ENCODE results near the gene DPP6. TPM values are rescaled to one million over a fixed set of nuclear protein-coding genes. Genes with fewer than 3 reads are reported as not detected.

The DPP6 gene
- polyA plus RNA-seq, 10 donors = 2.7 to 7.9 (median 4.9) TPM

DNA sequence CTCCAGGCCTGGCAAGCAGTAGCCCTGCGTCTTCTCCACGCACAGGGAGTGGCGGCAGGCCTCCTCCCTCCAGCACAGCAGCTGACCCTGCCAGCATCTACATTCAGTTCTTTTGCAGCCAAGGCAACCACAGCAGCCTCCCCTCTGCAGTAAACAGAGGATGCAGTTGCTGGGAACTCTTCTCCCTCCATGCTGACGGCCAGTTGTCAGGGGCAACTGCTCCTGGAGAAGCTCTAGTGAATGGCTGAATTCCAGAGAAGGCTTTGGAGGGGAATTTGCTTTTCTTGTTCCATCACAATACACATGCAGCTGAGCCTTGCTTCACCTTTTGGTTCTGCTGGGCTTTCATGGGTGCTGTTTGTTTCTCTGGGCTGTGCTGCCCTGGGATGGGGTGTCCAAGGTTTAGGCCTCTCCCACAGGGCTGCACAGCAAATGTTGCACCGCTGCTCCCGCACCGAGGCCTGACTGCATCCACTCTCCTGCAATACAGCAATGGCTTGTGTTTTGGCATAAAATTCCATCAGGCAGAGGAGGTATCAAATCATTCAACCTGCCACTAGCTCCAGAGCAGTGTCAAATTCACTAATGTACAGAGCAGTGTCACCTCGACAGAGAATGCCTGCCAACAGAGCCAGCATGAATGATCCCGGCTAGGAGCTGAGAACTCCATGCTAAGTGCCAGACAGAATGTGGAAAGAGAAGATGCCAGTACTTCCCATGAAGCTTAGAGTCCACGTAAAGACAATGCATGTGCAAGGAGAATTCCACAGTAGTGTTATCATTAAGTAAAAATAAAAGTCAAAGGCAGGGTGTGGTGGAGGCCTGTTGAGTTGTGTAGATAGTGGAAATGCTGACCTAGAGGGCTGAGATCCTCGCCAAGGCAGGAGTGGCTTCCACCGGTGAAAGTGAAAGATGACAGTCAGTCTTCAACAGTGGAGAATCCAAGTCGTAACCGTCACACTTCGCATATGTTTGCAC is 399.6 kb downstream of the DPP6 start:
- peak; percentile 33 to 74 (median 62) for DNase-seq

DNA sequence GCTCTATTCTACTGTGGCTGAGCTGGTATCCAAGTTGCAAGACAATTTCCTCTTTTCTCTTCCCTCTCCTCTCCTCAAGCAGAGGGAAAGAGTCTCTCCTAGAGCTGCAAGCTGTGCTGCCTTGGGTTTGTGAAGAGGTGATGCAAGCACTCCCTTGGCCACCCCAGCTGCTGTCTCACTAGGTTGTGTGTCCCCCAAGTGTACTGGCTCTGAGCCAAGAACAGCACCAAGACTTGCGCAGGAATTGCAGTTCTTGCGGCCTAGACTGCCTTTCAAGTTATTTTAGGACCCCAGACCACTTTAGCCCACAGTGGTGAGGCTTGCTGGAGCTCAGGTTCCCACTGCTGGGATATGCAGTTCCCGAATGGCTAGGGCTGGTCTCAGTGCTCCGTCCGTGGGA is 411.6 kb downstream of the DPP6 start:
- DNase-seq = no peak

DNA sequence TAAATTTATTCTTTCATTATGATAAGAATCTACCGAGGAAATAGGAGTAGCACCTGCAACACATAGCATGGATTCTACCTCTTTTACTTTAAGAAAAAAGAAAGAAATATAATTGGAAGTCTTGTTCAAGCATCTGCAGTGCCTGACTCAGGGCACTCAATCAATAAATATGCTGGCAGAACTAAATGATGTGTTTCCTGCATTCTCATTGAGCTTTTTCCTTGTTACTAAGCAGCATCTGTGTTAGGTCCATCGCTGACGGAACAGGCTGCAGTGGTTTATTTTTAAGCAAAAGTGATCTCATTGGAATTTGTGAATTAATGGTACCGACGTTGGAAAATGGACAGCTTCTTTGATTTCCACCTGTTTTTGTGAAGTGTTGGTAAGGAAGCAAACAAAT is 417.5 kb downstream of the DPP6 start:
- DNase-seq = peak in 1 of 3 donors; percentile 19

GRCh38 chr7:154472343-154472742 is 420.1 kb downstream of the DPP6 start:
- no peak for DNase-seq

- DNase-seq = no peak
These were observed 421.2 kb downstream of the DPP6 start for GRCh38 chr7:154473360-154473759.

GRCh38 chr7:154474903-154475520 is 422.8 kb downstream of the DPP6 start:
- no peak for DNase-seq

- DNase-seq = no peak
These were observed 423.7 kb downstream of the DPP6 start for GRCh38 chr7:154475864-154476263.

DNA sequence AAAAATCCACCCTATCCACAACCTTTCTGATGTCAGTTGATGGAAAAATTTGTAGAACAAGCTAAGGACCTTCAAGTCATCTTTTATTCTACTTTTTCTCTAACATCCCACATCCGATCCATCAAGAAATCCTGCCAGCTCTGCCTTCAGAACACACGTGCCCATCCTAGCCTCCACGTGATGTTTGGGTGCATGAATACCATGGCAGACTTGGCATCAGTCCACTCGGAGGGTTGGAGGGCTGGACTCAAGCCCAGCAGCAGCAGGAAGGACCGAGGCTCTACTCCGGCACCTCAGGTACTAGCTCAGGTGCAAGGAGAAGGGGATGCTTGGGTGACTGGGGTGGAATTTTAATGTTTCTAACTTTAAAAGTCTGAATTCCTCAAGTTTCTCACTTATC is 428.6 kb downstream of the DPP6 start:
- DNase-seq = no peak

DNA sequence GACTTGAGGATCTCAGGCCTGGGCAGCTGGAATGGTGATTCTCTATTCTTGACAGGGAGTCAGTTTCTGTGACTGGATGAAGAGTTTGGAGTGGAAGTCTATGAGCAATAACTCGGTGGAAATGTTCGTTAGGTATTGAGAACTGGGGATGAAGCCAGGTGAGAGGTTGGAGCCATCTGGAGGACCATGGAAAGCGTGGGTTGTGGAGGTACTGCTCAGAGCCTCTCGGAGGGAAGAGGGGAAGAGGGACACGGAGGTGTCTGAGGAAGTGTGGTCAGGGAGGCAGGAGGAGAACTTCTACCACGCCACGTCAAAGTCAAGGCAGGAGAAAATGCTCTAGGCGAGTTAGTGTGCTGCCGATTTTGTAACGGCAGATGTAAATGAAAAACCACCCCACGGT is 430.7 kb downstream of the DPP6 start:
- DNase-seq = no peak

DNA sequence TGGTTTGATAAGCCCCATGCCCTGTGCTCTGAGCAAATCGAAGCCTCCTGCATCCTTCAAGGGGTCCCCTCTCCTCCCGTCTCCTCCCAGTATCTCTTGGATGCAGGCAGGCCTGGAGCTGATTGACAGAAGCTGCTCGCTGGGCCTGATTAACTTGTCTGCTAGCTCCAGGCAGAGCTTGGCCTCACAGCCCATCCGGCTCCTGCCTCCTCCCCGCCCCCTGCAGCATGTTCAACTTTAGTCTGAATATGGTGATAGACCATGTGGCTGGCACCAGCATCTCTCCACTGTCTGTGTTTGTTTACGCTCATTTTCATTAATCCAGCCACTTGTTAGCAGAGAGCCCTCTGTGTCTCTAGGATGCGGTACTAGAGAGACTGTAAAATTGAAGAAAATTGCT is 432.2 kb downstream of the DPP6 start:
- no peak for DNase-seq

- DNase-seq = no peak
These were observed 432.7 kb downstream of the DPP6 start for GRCh38 chr7:154484943-154485342.

- no peak for DNase-seq
These were observed 437.7 kb downstream of the DPP6 start for GRCh38 chr7:154489897-154490296.

DNA sequence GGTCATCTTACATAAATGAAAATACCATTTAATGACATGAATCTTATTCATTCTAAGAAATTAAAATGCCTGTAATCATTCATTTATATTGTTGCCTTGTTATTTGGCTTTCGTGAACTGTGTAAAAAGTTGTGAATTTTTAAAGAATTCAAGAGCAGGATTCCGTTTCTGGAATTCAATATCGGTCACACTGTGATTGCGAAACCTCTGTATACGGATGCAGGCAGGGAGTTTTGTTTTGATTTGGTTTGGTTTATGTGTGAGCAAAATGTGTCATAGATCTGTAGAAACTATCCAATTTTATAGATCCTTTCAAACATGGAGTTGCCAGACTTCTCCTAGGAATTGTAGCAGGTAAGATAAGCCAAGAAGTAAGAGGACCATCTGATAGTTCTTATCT is 441.4 kb downstream of the DPP6 start:
- no peak for DNase-seq

DNA sequence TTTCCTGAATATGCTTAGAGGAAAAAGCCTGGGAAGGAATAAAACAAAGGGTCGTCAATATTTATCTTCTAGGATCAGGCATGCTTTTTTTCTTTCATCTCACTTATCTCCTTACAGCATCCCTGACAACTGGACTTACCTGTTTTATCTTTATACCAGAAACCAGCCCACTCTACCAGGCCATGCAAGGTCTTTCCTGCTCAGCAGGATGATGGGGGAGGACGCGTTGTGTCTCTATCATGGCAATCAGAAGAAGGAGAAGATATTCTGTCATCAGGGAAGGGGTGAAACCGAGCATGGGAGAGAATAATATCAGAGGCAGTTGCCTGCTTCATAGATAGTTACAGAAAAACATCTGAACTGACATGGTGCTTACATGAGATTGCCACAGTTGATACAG is 445.6 kb downstream of the DPP6 start:
- DNase-seq = no peak

DNA sequence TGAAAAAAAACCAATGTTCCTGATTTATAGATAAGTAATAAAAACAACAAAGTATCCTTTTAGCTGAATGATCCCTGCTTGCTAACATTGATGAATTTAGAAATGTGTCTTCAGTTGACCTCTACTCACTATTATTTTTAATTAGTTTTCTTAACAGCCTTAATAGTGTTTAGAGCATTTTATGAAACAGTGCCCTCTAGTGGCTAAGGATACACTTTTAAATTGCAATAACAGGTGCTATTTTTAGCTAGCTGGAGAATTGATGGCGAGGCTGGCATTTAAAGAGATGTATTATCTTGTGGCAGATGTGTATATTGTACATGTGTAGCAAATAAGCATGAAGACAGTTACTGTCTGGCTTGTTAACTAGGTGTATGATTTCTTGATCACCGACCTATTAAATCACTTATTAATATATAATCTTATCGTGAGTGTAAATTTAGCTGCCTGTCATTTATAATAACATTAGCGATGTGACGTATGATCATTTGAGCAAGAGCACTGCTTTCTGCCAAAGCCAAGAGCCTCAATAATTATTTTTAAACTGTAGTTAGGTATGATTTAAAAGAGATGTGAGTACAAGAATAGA is 451.9 kb downstream of the DPP6 start:
- DNase-seq = peak; percentile 27 to 47 (median 28)

DNA sequence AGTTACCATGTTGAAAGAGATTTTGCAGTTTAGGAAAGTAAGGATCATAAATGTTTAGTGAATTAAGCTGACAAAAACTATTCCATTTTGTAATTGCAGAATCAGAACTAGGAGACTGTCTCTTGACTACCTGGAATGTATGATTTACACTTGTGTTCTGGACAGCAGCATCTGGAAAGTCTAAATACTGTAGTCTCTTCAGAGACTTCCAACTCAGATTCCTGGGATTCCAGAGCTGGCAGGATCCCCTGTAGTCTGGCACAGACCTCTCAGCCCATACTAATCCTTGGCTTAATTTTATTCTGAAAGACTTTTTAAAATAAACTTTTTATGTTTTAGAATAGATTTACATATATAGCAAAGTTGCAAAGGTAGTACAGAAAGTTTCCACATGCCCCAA is 452.7 kb downstream of the DPP6 start:
- DNase-seq = peak in 2 of 3 donors; percentile 37 to 41

- DNase-seq = no peak
These were observed 453.2 kb downstream of the DPP6 start for GRCh38 chr7:154505362-154505761.

- DNase-seq = no peak
These were observed 457.0 kb downstream of the DPP6 start for GRCh38 chr7:154509192-154509591.

GRCh38 chr7:154512121-154512833 is 460.1 kb downstream of the DPP6 start:
- DNase-seq = no peak

DNA sequence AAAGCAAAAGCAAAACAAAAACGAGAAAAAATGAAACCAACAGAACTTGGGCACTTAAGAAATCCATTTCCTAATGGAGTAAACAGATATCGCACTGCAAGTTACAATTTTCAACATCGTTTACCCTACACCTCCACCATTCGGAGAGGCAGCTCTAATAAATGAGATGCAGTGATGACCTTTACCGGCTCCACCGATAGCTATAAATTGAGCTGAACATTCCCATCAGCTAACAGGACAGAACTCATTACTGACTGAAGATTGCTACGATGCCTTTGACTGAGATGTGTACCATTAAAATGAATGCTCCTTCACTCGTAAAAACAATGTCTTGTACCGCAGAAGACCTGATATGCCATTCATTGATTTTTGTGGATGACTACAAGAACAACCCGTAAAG is 465.6 kb downstream of the DPP6 start:
- DNase-seq = no peak

DNA sequence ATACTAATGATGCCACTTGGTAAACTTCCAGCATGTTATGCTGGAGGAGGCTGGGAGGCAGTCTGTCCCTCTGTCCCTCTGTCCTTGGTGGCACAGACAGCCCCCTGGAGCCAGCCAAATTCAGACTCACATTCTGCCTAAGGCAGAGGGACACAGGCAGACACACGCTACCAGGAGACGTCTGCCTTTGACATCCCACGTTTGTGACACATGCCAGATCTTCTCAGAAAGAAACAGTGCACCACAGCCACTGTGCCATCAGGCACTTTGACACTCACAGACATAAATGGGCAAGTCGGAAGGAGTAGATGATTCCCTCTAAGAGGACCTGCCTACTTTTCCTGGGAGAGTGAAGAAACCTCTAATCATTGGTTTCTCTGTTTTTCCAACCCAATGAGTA is 467.0 kb downstream of the DPP6 start:
- no peak for DNase-seq

- no peak for DNase-seq
These were observed 477.9 kb downstream of the DPP6 start for GRCh38 chr7:154530136-154530535.

Data from muscle of back (tissue), 11 donors.